ENCODE measurements around the gene NT5C3B.
A peak's percentile ranks its signal among the peaks of the same experiment; 100 is the strongest.

Gene NT5C3B

DNA sequence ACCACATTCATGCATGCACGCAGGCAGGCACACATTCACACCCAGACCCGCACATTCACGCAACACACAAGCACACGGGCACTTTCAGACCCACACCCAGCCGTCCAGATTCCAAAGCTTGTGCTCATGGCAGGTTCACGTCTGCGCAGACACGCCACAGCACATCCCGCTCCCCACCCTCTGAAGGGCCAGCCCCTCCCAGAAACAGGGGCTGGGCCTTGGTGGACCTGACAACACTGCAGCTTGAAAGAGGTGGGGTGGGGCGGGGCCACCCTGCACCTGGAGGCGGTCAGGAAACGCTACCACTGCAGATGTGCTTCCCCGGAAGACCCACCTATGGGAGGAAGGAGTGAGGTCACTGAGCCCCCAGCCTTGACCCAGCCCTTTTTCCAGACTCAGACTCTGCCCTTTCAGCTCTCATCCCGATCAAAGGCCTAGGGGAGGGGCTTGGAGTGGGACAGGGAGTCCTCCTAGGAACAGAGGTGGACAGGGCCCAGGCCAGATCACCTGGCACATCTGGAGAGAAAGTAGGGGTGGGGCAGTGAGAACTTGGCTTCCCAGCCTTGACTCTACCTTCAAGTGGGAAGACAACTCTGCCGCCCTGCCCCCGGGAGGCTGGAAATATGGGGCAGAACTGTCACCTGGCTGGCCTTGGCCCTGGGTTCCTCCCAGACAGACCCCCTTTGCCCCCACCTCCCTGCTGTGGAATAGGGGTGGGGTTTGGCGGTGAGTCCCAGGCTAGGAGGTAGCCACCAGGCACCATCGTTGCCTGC, 35.2 kb downstream of the NT5C3B start:
- Histone ChIP-seq H3K4me1 (ENCODE audit: control insufficient read depth, insufficient read depth, low read length) (peaks cover 6% of the 10 kb centered on the region), H3K36me3 (ENCODE audit: control insufficient read depth in 2 of 2, insufficient read depth in 1 of 2, low read length in 2 of 2) (peaks cover 5 to 23% of the 10 kb centered on the region in 2 experiments; a peak in 2 of 3 replicates), H3K27ac (ENCODE audit: extremely low read depth, low read depth, low read length) (no peak overlapping the region; the same call in 1 of the 2 replicates), H3K4me3 (ENCODE audit: low read depth, low read length) (no peak overlapping the region; the same call in none of the 2 replicates), H3K9me3 (ENCODE audit: control insufficient read depth, insufficient read depth, low read depth, low read length) (no peaks in the 10 kb centered on the region)
- ChIA-PET CTCF (interaction anchor here (0.6 to 10.6 kb wide), 43 partner anchors 8 to 985 kb away, joined by 3 to 108 read pairs (median 5); partner anchors contain the start of genes EIF1, FKBP10, HAP1 and JUP), POLR2A (interaction anchor here (0.7 to 6.4 kb wide), 13 partner anchors 9 to 112 kb away, joined by 3 to 105 read pairs (median 8); partner anchors contain the start of genes EIF1, FKBP10, HAP1 and JUP)
- TF ChIP-seq ZNF114 (tag by site-specific recombination; IDR thresholded peaks at IDR 0.05) (no peak), ZNF223 (tag by site-specific recombination; IDR thresholded peaks at IDR 0.05) (no peak), KLF1 (tag by site-specific recombination; IDR thresholded peaks at IDR 0.05) (peak; percentile 99), KLF8 (tag by site-specific recombination; IDR thresholded peaks at IDR 0.05) (peak; percentile 58; the same call in 1 of the 2 replicates), ZNF133 (tag by site-specific recombination; IDR thresholded peaks at IDR 0.05) (no peak), ZNF473 (tag by site-specific recombination; IDR thresholded peaks at IDR 0.05) (no peak), OSR2 (tag by site-specific recombination; IDR thresholded peaks at IDR 0.05) (no peak), ZFP41 (tag by site-specific recombination; IDR thresholded peaks at IDR 0.05; ENCODE audit: borderline replicate concordance) (no peak), SP3 (tag by site-specific recombination; IDR thresholded peaks at IDR 0.05) (peak; percentile 80), ZNF521 (tag by site-specific recombination; IDR thresholded peaks at IDR 0.05) (no peak), SP7 (tag by site-specific recombination; IDR thresholded peaks at IDR 0.05) (peak; percentile 24; the same call in 1 of the 2 replicates), ZNF19 (tag by site-specific recombination; IDR thresholded peaks at IDR 0.05; ENCODE audit: low read depth) (no peak), SP2 (tag by site-specific recombination; IDR thresholded peaks at IDR 0.05) (peak; percentile 59), ZNF138 (tag by site-specific recombination; IDR thresholded peaks at IDR 0.05; ENCODE audit: borderline replicate concordance) (no peak)
- TF ChIP-seq, protein P1, sequence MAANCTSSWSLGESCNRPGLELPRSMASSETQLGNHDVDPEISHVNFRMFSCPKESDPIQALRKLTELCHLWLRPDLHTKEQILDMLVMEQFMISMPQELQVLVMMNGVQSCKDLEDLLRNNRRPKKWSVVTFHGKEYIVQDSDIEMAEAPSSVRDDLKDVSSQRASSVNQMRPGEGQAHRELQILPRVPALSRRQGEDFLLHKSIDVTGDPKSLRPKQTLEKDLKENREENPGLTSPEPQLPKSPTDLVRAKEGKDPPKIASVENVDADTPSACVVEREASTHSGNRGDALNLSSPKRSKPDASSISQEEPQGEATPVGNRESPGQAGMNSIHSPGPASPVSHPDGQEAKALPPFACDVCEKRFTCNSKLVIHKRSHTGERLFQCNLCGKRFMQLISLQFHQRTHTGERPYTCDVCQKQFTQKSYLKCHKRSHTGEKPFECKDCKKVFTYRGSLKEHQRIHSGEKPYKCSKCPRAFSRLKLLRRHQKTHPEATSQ (tag by site-specific recombination; IDR thresholded peaks at IDR 0.05), result no peak
- TF ChIP-seq, protein P2, sequence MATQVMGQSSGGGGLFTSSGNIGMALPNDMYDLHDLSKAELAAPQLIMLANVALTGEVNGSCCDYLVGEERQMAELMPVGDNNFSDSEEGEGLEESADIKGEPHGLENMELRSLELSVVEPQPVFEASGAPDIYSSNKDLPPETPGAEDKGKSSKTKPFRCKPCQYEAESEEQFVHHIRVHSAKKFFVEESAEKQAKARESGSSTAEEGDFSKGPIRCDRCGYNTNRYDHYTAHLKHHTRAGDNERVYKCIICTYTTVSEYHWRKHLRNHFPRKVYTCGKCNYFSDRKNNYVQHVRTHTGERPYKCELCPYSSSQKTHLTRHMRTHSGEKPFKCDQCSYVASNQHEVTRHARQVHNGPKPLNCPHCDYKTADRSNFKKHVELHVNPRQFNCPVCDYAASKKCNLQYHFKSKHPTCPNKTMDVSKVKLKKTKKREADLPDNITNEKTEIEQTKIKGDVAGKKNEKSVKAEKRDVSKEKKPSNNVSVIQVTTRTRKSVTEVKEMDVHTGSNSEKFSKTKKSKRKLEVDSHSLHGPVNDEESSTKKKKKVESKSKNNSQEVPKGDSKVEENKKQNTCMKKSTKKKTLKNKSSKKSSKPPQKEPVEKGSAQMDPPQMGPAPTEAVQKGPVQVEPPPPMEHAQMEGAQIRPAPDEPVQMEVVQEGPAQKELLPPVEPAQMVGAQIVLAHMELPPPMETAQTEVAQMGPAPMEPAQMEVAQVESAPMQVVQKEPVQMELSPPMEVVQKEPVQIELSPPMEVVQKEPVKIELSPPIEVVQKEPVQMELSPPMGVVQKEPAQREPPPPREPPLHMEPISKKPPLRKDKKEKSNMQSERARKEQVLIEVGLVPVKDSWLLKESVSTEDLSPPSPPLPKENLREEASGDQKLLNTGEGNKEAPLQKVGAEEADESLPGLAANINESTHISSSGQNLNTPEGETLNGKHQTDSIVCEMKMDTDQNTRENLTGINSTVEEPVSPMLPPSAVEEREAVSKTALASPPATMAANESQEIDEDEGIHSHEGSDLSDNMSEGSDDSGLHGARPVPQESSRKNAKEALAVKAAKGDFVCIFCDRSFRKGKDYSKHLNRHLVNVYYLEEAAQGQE (tag by site-specific recombination; IDR thresholded peaks at IDR 0.05), result no peak
- TF ChIP-seq, protein P3, sequence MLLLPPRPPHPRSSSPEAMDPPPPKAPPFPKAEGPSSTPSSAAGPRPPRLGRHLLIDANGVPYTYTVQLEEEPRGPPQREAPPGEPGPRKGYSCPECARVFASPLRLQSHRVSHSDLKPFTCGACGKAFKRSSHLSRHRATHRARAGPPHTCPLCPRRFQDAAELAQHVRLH (tag by site-specific recombination; IDR thresholded peaks at IDR 0.05), result no peak
- TF ChIP-seq, protein P4, sequence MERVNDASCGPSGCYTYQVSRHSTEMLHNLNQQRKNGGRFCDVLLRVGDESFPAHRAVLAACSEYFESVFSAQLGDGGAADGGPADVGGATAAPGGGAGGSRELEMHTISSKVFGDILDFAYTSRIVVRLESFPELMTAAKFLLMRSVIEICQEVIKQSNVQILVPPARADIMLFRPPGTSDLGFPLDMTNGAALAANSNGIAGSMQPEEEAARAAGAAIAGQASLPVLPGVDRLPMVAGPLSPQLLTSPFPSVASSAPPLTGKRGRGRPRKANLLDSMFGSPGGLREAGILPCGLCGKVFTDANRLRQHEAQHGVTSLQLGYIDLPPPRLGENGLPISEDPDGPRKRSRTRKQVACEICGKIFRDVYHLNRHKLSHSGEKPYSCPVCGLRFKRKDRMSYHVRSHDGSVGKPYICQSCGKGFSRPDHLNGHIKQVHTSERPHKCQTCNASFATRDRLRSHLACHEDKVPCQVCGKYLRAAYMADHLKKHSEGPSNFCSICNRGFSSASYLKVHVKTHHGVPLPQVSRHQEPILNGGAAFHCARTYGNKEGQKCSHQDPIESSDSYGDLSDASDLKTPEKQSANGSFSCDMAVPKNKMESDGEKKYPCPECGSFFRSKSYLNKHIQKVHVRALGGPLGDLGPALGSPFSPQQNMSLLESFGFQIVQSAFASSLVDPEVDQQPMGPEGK (tag by site-specific recombination; IDR thresholded peaks at IDR 0.05), result no peak; the same call in 1 of the 2 replicates
- TF ChIP-seq, protein P5, sequence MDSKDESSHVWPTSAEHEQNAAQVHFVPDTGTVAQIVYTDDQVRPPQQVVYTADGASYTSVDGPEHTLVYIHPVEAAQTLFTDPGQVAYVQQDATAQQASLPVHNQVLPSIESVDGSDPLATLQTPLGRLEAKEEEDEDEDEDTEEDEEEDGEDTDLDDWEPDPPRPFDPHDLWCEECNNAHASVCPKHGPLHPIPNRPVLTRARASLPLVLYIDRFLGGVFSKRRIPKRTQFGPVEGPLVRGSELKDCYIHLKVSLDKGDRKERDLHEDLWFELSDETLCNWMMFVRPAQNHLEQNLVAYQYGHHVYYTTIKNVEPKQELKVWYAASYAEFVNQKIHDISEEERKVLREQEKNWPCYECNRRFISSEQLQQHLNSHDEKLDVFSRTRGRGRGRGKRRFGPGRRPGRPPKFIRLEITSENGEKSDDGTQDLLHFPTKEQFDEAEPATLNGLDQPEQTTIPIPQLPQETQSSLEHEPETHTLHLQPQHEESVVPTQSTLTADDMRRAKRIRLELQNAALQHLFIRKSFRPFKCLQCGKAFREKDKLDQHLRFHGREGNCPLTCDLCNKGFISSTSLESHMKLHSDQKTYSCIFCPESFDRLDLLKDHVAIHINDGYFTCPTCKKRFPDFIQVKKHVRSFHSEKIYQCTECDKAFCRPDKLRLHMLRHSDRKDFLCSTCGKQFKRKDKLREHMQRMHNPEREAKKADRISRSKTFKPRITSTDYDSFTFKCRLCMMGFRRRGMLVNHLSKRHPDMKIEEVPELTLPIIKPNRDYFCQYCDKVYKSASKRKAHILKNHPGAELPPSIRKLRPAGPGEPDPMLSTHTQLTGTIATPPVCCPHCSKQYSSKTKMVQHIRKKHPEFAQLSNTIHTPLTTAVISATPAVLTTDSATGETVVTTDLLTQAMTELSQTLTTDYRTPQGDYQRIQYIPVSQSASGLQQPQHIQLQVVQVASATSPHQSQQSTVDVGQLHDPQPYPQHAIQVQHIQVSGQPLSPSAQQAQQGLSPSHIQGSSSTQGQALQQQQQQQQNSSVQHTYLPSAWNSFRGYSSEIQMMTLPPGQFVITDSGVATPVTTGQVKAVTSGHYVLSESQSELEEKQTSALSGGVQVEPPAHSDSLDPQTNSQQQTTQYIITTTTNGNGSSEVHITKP (tag by site-specific recombination; IDR thresholded peaks at IDR 0.05), result peak; percentile 77
- TF ChIP-seq, protein P6, sequence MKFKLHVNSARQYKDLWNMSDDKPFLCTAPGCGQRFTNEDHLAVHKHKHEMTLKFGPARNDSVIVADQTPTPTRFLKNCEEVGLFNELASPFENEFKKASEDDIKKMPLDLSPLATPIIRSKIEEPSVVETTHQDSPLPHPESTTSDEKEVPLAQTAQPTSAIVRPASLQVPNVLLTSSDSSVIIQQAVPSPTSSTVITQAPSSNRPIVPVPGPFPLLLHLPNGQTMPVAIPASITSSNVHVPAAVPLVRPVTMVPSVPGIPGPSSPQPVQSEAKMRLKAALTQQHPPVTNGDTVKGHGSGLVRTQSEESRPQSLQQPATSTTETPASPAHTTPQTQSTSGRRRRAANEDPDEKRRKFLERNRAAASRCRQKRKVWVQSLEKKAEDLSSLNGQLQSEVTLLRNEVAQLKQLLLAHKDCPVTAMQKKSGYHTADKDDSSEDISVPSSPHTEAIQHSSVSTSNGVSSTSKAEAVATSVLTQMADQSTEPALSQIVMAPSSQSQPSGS (tag by site-specific recombination; IDR thresholded peaks at IDR 0.05; ENCODE audit: low read depth), result no peak
- TF ChIP-seq, protein P7, sequence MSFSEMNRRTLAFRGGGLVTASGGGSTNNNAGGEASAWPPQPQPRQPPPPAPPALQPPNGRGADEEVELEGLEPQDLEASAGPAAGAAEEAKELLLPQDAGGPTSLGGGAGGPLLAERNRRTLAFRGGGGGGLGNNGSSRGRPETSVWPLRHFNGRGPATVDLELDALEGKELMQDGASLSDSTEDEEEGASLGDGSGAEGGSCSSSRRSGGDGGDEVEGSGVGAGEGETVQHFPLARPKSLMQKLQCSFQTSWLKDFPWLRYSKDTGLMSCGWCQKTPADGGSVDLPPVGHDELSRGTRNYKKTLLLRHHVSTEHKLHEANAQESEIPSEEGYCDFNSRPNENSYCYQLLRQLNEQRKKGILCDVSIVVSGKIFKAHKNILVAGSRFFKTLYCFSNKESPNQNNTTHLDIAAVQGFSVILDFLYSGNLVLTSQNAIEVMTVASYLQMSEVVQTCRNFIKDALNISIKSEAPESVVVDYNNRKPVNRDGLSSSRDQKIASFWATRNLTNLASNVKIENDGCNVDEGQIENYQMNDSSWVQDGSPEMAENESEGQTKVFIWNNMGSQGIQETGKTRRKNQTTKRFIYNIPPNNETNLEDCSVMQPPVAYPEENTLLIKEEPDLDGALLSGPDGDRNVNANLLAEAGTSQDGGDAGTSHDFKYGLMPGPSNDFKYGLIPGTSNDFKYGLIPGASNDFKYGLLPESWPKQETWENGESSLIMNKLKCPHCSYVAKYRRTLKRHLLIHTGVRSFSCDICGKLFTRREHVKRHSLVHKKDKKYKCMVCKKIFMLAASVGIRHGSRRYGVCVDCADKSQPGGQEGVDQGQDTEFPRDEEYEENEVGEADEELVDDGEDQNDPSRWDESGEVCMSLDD (tag by site-specific recombination; IDR thresholded peaks at IDR 0.05), result no peak
